GM18519 (cell line): ENCODE results near the gene HOXC11.

ENCODE experiments used
- ATAC-seq: cut with Tn5 transposase; IDR thresholded peaks from one replicate; pipeline ENCODE4 v1.9.1; 2021; ENCODE audit warnings: mild to moderate bottlenecking, moderate library complexity; ENCODE audit not compliant: unreplicated experiment, low FRiP score

Gene HOXC11

GRCh38 chr12:53972722-53973235 is at the start of gene HOXC11:
Gene HOXC11, plus strand, starts transcription at chr12:53973126. Its CDS starts 116 bp downstream, at chr12:53973242.
- no peak for ATAC-seq

GRCh38 chr12:53924521-53925405 is 48.2 kb upstream of the HOXC11 start:
- ATAC-seq: no peak

- no peak for ATAC-seq
Measured at GRCh38 chr12:53927220-53928029, 45.5 kb upstream of the HOXC11 start.

- ATAC-seq: no peak
Measured at GRCh38 chr12:53928054-53928835, 44.7 kb upstream of the HOXC11 start.

GRCh38 chr12:53929527-53929926 is 43.4 kb upstream of the HOXC11 start:
- ATAC-seq: no peak

- ATAC-seq: no peak
Measured at GRCh38 chr12:53930591-53931255, 42.2 kb upstream of the HOXC11 start.

GRCh38 chr12:53931844-53932581 is 40.9 kb upstream of the HOXC11 start:
- ATAC-seq: no peak

- no peak for ATAC-seq
Measured at GRCh38 chr12:53932915-53933314, 40.0 kb upstream of the HOXC11 start.

GRCh38 chr12:53935383-53936341 is 37.3 kb upstream of the HOXC11 start:
- ATAC-seq: no peak

- ATAC-seq: no peak
Measured at GRCh38 chr12:53937099-53937498, 35.8 kb upstream of the HOXC11 start.

- ATAC-seq: no peak
Measured at GRCh38 chr12:53937596-53938325, 35.2 kb upstream of the HOXC11 start.

GRCh38 chr12:53938326-53939140 is 34.4 kb upstream of the HOXC11 start, which contains the start of gene HOXC13:
Gene HOXC13, plus strand, starts transcription at chr12:53938831. Its CDS starts 76 bp downstream, at chr12:53938907.
- no peak for ATAC-seq

- no peak for ATAC-seq
Measured at GRCh38 chr12:53939141-53940108, 33.5 kb upstream of the HOXC11 start.

- no peak for ATAC-seq
Measured at GRCh38 chr12:53940443-53941014, 32.4 kb upstream of the HOXC11 start.

GRCh38 chr12:53941187-53941586 is 31.7 kb upstream of the HOXC11 start:
- ATAC-seq: no peak
